ENCODE measurements around the gene TMEM208.
A peak's percentile ranks its signal among the peaks of the same experiment; 100 is the strongest.

GRCh38 chr16:67184995-67185650 is 41.8 kb upstream of the TMEM208 start:
- TF ChIP-seq CTCF (IDR thresholded peaks at IDR 0.05; ENCODE audit: low read depth, low read length) = peak; percentile 88
- no peak for TF ChIP-seq POLR2A (IDR thresholded peaks at IDR 0.05; ENCODE audit: extremely low read depth, insufficient read length)
